GM04503 (cell line): ENCODE measurements around the gene FEV.
"Not testable (repeated sequence)": the region's sequence is repeated elsewhere in the genome, so short reads cannot be mapped to it uniquely, and the experiment has no call there.

Source experiments
- DNase-seq: peaks from one replicate; pipeline ENCODE4 v3.0.0-alpha.2; 2012; ENCODE audit warnings: low read depth

The FEV gene

DNA sequence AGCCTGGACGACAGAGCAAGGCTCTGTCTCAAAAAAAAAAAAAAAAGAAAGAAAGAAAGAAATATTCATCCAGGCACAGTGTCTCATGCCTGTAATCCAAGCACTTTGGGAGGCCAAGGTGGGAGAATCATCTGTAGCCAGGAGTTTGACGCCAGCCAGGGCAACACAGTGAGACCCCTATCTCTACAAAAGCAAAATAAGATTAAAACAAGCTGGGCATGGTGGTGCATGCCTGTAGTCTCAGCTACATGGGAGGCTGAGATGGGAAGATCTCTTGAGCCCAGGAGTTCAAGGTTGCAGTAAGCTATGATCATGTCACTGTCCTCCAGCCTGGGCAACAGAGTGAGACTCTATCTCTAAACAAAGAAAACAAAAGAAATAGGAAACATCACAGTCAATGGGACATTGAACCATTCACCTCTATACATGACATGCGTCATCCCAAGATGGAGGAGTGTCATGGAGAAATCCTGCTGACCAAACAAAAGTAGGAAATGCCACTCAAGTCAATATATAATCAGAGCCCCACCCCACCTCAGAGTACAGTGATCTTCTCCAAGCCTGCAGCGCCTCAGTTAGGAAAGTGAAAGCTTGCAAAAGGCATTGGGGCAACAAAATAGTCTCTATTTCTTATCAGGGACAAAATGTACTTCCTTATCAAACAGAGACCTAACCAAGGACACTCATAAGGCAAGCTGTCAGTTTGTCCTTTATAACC lies 9.8 kb downstream of the FEV start:
- no peak for DNase-seq

DNA sequence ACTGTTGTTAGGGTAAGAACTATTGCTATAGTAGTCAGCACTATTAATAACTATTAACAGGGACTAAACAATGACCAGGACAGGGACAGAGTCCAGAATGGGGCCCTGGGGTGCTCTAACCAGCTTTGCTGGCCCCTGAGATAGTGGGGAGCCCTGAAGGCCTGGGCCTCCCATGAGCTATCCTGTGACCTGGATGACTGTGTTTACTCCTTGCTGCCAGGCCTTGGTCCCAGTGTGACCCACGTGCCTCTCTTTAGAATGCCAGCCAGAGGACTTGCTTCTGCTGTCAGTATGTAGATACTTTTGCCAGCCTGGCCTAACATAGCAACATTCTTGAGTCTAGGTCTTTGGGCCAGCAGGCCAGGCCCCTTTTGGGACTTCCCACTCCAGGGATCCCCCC lies 14.1 kb downstream of the FEV start:
- no peak for DNase-seq

DNA sequence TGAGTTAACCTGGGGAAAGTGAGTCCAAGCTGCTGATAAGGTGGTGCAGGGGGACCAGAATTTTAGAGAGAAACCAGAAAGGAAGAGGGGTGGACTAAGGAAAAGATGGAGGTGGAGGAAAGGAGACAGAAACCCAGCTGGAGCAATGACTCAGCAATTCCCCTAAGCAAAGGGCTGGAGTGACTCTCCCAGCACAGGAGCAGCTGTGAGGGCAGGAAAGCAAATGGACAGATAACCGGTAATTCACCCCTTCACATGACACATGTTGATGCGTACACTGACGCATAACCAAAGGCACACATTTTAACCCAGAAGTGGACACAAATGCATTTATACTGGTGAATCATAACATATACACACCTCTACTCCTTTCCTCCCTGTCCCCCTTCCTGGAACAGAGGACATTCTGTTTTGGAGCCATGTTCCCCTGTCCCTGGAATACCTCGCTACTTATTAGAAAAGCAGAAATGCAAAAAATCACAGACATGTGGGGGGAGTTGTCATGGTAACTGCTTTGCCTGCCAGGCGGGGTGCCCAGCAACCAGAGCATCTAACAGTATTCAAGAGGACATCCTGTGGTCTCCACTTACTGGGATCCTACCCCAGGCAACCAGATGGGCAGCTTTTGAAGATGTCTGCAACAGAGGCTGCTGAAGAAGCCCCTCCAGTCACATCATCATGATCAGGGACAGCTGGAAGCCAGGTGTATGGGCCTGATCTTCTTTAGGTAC lies 20.8 kb downstream of the FEV start:
- peak; percentile 20 for DNase-seq

- no peak for DNase-seq
These were observed 21.4 kb downstream of the FEV start for GRCh38 chr2:218963601-218964000.

DNA sequence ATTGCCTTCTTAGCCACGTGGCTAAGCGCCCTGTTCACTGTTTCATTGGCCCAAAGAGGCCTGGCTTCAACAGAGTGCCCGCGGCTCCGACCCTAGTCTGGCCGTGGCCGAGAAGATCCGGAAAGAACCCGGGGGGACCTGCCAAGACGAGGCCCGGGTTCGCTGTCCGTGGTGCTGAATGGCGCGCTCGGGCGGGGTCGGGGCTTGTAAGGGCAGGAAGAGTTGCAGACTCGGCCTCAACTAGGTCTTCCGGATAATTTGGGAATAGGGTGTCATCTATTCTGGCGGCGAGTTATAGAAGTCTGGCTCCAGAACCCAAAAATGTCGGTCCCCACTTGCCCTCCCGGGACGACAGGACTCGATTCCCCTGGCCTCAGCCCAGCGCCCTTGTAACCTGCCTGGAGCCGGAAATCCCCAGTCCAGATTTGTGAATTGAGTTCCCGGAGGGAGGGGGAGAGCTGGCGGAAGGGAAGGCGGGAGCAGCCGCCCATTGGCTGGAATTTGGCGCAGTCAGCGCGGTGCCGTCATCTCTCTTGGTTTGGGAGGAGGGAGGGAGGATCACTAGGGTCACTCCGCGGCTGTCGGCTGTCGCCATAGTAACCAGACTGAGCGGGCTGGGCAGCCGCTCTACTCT lies 22.0 kb downstream of the FEV start:
- no peak for DNase-seq

DNA sequence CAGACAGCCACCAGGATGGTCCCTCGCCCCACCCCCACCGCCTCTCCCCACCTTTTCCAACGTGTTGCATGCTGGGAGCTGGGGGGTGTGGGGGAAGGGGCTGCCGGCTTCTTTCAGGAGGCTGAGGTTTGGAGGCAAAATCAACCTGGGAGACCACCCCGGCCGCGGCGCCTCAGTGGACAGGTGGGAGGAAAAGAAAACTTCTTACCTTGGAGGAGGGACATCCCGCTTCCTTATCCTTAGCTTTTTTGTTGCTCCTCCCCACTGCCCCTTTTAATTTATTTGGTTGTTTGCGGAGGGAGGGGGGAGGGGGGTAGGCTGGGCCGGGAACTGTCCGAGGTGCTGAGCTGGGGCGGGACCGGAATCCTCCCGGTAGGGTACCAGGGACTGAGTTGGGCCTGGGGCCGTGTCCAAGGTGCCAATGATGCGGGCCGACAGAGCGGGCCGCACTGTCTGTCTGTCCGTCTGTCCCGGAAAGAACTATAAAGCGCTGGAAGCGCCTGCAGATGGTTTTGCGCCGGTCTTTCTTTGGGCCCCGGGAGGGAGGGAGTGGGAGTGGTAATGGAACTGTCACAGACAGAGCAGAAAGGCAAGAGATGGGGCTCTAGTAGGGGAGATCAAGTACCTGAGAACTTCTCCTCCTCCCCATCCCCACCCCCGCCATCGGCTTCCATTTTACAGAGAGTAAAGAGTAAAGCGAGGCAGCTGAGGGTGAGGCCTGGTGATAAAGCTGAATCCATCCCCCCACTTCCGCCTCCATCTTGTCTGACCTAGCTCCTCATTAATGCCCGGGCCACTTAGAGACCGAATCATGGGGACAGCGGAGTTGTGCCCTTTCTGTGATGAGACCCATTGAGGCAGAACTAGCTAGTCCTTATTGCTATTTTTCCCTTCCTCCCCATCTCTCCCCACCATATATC lies 23.1 kb downstream of the FEV start:
- no peak for DNase-seq

DNA sequence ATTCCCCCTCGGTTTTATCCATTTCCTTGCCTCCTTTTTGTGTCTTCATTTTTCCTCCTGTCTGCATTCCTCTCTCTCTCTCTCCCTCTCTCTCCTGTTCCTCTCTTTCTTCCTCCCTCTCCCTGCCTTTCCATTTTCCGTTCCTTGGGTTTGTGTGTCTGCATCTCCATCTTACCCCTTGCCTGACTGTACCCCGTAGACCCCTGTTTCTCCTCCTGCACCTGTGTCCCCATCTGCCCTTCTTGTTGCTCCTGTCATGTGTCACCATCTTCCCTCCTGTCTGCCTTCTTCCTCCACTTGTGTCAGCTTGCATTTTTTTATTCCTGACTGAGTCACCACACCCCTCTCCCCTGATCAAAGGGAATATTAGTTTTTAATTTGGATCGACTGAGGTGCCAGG lies 23.8 kb downstream of the FEV start:
- no peak for DNase-seq

DNA sequence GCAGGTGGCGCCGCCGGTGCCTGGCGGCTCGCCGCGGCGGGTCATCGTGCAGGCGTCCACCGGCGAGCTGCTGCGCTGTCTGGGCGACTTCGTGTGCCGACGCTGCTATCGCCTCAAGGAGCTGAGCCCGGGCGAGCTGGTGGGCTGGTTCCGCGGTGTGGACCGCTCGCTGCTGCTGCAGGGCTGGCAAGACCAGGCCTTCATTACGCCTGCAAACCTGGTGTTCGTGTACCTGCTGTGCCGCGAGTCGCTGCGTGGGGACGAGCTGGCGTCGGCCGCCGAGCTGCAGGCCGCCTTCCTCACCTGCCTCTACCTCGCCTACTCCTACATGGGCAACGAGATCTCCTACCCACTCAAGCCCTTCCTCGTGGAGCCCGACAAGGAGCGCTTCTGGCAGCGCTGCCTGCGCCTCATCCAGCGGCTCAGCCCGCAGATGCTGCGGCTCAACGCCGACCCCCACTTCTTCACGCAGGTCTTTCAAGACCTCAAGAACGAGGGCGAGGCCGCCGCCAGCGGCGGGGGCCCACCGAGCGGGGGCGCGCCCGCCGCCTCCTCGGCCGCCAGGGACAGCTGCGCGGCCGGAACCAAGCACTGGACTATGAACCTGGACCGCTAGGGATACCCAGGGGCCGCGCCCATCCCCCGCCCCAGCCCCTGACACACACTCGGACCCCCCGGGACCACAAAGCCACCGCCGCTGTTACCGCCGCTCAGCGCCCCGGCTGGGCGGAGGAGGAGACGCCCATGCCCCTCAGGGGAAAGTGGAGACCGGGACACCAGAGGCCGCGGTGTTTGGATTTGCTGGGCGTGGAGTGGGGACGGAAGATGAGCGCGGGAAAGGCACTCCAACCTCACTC lies 24.4 kb downstream of the FEV start:
- no peak for DNase-seq

DNA sequence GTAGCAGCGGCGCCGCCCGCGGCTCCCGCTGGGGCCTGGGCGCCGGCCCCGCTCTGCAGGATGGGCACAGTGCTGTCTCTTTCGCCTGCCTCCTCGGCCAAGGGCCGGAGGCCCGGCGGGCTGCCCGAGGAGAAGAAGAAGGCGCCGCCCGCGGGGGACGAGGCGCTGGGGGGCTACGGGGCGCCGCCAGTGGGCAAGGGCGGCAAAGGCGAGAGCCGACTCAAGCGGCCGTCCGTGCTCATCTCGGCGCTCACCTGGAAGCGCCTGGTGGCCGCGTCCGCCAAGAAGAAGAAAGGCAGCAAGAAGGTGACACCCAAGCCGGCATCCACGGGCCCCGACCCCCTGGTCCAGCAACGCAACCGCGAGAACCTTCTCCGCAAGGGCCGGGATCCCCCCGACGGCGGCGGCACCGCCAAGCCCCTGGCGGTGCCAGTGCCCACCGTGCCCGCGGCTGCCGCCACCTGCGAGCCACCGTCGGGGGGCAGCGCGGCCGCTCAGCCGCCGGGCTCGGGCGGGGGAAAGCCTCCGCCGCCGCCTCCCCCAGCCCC lies 25.1 kb downstream of the FEV start:
- no peak for DNase-seq

GRCh38 chr2:218959141-218959731 lies 25.7 kb downstream of the FEV start, which contains the start of gene CDK5R2:
TSS of gene CDK5R2 (plus strand) at chr2:218959666. CDS start at chr2:218959821, 155 bp downstream.
- peak; percentile 13 for DNase-seq

- no peak for DNase-seq
These were observed 26.7 kb downstream of the FEV start for GRCh38 chr2:218958276-218958675.

- no peak for DNase-seq
These were observed 27.3 kb downstream of the FEV start for GRCh38 chr2:218957671-218958070.

- DNase-seq, result no peak
These were observed 28.9 kb downstream of the FEV start for GRCh38 chr2:218956039-218956438.

GRCh38 chr2:218954541-218955300 lies 30.3 kb downstream of the FEV start:
- no peak for DNase-seq

GRCh38 chr2:218953366-218953954 lies 31.5 kb downstream of the FEV start:
- DNase-seq, result no peak

GRCh38 chr2:218952160-218952559 lies 32.8 kb downstream of the FEV start:
- DNase-seq, result no peak

GRCh38 chr2:218946621-218947020 lies 38.4 kb downstream of the FEV start:
- no peak for DNase-seq

DNA sequence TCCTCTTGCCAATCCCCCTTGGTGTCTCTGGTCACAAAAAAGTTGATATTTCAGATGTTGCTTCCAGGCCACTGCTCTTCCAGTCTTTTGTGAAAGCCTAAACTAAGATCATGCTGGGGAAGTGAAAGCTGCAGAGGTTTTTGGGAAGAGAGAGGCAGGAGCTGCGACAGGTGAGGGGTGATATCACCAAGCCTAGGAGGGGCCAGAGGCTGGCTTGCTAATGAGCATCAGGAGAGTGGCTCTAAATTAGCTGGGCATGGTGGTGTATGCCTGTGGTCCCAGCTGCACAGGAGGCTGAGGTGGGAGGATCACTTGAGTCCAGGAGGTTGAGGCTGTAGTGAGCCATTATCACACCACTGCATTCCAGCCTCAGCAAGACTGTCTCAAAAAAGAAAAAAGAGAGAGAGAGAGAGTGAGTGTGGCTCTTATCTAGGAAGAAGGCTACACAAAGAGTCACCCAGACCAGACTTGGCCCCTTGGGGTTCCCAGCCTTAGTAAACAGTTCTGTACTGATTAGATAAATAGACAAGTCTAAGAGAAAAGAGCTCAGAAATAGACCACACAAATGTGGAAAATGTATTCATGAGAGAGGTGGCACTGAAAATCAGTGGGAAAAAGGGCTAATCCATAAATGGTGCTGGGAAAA lies 40.1 kb downstream of the FEV start:
- no peak for DNase-seq

DNA sequence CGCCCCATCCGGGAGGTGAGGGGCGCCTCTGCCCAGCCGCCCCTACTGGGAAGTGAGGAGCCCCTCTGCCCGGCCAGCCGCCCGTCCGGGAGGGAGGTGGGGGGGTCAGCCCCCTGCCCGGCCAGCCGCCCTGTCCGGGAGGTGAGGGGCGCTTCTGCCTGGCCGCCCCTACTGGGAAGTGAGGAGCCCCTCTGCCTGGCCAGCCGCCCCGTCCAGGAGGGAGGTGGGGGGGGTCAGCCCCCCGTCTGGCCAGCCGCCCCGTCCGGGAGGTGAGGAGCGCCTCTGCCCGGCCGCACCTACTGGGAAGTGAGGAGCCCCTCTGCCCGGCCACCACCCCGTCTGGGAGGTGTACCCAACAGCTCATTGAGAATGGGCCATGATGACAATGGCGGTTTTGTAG lies 53.2 kb downstream of the FEV start:
- not testable (repeated sequence) for DNase-seq
